ENCODE data around the gene CC2D2A. TPM values are rescaled to one million over a fixed set of nuclear protein-coding genes. Genes with fewer than 3 reads are reported as not detected.
A peak's percentile ranks its signal among the peaks of the same experiment; 100 is the strongest.

Gene CC2D2A
- total and polyA plus RNA-seq, 2 of the 13 experiments (the other 11 are each of a cell fraction or from before 2014, with no cell fraction given): 4.2 to 7.2 TPM

DNA sequence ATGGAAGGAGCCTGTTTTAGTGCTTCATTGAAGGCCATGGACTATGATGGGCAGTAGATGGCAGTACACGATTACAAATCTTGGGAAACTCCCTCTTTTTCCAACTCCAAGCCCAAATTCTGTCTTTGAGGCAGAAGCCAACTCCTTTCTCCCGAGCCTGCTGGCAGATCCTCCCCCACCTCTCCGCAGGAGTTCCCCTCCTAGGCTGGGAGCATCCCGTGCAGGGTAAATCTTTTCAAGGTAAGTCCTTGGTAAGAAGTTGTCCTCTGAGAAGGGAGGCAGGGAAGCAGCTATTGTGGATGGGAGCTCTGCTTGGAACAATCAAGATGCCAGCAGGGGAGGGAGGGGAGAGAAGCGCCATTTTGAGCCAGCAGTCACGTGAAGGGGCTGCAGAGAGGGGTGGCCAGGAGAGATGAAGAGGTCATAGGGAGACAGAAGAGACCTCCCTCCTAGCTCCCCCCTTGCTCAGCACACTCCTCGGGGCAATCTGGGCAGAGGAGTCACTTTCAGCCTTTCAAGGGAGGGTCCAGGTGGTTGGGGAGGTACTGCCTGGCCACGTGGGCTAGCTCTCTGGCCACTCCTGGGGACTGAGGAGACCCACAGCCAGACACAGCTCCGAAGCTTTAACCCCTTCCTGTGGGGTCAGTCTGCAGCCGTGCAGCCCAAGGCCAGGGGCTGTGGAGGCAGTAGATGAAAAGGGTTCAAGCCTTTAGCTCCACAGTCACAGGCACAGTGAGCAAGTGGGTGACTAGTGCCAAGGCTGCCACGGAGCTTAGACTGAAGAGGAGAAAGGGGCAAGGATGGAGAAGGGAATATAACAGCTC is 9.6 kb downstream of the CC2D2A start (continued):
- no peak for TF ChIP-seq PATZ1 (CRISPR knock-in tag; IDR thresholded peaks at IDR 0.05)
- TF ChIP-seq, protein P1, sequence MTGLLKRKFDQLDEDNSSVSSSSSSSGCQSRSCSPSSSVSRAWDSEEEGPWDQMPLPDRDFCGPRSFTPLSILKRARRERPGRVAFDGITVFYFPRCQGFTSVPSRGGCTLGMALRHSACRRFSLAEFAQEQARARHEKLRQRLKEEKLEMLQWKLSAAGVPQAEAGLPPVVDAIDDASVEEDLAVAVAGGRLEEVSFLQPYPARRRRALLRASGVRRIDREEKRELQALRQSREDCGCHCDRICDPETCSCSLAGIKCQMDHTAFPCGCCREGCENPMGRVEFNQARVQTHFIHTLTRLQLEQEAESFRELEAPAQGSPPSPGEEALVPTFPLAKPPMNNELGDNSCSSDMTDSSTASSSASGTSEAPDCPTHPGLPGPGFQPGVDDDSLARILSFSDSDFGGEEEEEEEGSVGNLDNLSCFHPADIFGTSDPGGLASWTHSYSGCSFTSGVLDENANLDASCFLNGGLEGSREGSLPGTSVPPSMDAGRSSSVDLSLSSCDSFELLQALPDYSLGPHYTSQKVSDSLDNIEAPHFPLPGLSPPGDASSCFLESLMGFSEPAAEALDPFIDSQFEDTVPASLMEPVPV (CRISPR knock-in tag; IDR thresholded peaks at IDR 0.05): no peak
- no peak for TF ChIP-seq PPARG (CRISPR knock-in tag; conservative IDR thresholded peaks at IDR 0.05)
- 0 out of 2 replicates have a peak, but pooled peaks have one; percentile 43 for TF ChIP-seq ZNF547 (CRISPR knock-in tag; IDR thresholded peaks at IDR 0.05)
- no peak for TF ChIP-seq ZNF234 (CRISPR knock-in tag; conservative IDR thresholded peaks at IDR 0.05)
- TF ChIP-seq NFAT5 (CRISPR knock-in tag; IDR thresholded peaks at IDR 0.05): no peak
- no peak for TF ChIP-seq TBX3 (IDR thresholded peaks at IDR 0.05; ENCODE audit: borderline replicate concordance)
- no peak for TF ChIP-seq ATF5 (CRISPR knock-in tag; IDR thresholded peaks at IDR 0.05; ENCODE audit: low read depth)
- TF ChIP-seq, protein P2, sequence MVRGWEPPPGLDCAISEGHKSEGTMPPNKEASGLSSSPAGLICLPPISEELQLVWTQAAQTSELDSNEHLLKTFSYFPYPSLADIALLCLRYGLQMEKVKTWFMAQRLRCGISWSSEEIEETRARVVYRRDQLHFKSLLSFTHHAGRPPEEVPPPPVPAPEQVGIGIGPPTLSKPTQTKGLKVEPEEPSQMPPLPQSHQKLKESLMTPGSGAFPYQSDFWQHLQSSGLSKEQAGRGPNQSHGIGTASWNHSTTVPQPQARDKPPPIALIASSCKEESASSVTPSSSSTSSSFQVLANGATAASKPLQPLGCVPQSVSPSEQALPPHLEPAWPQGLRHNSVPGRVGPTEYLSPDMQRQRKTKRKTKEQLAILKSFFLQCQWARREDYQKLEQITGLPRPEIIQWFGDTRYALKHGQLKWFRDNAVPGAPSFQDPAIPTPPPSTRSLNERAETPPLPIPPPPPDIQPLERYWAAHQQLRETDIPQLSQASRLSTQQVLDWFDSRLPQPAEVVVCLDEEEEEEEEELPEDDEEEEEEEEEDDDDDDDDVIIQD (CRISPR knock-in tag; IDR thresholded peaks at IDR 0.05; ENCODE audit: low read depth): no peak
- no peak for TF ChIP-seq HOXA7 (CRISPR knock-in tag; IDR thresholded peaks at IDR 0.05)
- peak; percentile 54 to 59; a peak in 3 of 4 replicates for TF ChIP-seq POLR2A (IDR thresholded peaks at IDR 0.05; ENCODE audit: insufficient read depth in 1 of 2, low read depth in 2 of 2, low read length in 2 of 2)
- TF ChIP-seq ZNF331 (CRISPR knock-in tag; IDR thresholded peaks at IDR 0.05): no peak
- TF ChIP-seq ZNF878 (CRISPR knock-in tag; IDR thresholded peaks at IDR 0.05): no peak; the same call in 1 of the 2 replicates
- no peak for TF ChIP-seq MYNN (CRISPR knock-in tag; IDR thresholded peaks at IDR 0.05; ENCODE audit: low read depth)
- 0 out of 2 replicates have a peak, but pooled peaks have one; percentile 19 for TF ChIP-seq ISL2 (CRISPR knock-in tag; IDR thresholded peaks at IDR 0.05)
- TF ChIP-seq PTBP1 (IDR thresholded peaks at IDR 0.05; ENCODE audit: low read depth, low read length, poor library complexity, severe bottlenecking): no peak
